ENCODE data around the gene MLLT10. TPM values are rescaled to one million over a fixed set of nuclear protein-coding genes. Genes with fewer than 3 reads are reported as not detected.

The MLLT10 gene
- total RNA-seq, 1 experiment from 2014 or later: 72.3 TPM

DNA sequence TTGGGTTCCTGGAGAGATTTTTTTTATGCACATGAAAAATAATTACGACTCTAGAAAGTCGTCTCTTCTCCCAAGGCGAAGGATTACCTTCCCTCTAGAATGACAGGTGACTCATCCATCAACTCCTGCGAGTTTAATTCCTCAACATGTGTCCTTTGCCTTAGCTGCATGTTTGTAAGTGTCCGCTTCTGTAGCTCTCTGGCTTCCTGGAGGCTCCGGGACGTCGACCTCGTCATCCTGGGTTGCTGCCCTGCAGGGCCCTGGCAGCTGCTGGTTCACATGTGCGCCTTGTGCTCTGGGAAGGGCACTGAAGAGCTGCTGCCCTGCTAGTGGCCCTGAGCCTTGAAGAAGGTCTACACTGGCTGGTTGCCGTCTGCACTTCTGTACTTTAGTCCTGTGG is 210.2 kb downstream of the MLLT10 start:
- no peaks in the 10 kb centered on the region for H3K9me3 ChIP-seq (ENCODE audit: control insufficient read depth, low read depth, low read length)
- no peaks in the 10 kb centered on the region for H3K27me3 ChIP-seq (ENCODE audit: insufficient read depth, low read length)
- no peak overlapping the region for H3K18ac ChIP-seq (ENCODE audit: insufficient read length, low read depth, low read length)
- H3K4me1 ChIP-seq (ENCODE audit: insufficient read depth, low read length): peaks cover 4% of the 10 kb centered on the region; the same call in 1 of the 2 replicates
- Mint-ChIP-seq H3K36me3 (ENCODE audit: insufficient read depth in 1 of 3, low read depth in 3 of 3) (peaks cover 19 to 70% (median 57%) of the 10 kb centered on the region in 3 experiments), H3K4me1 (peaks cover 38% of the 10 kb centered on the region in 2 experiments), H3K9me3 (no peaks in the 10 kb centered on the region), H3K27ac (peak overlapping the region in 2 of 3 experiments; percentile 34 to 84; a peak in 3 of 7 replicates), H3K4me3 (no peak overlapping the region), H3K27me3 (ENCODE audit: low read depth) (no peaks in the 10 kb centered on the region; the same call in 1 of the 2 replicates)
- no peak overlapping the region for H2BK5ac ChIP-seq (ENCODE audit: insufficient read length, low read length)
- no peak overlapping the region for H2AFZ ChIP-seq (ENCODE audit: low read length)
- no CpG with 5 or more reads among the region's 11 CpGs for WGBS (ENCODE audit: extremely low coverage, insufficient read length, low lambda C conversion rate)
- no peak overlapping the region for H4K8ac ChIP-seq (replicated peaks; ENCODE audit: insufficient read length, low read depth, low read length)
- no peak overlapping the region for H2BK12ac ChIP-seq (ENCODE audit: insufficient read length, low read depth, low read length)
- no peak overlapping the region for H4K91ac ChIP-seq (ENCODE audit: insufficient read length, low read depth, low read length)
- no peak overlapping the region for H3K23ac ChIP-seq (ENCODE audit: insufficient read length, low read depth, low read length)
- H3K4me2 ChIP-seq (ENCODE audit: insufficient read depth, insufficient read length, low read length): no peak overlapping the region
- no peaks in the 10 kb centered on the region for H3K79me1 ChIP-seq (ENCODE audit: insufficient read depth, low read depth, low read length, poor library complexity, severe bottlenecking)
- H2BK20ac ChIP-seq (ENCODE audit: low read depth, low read length, poor library complexity, severe bottlenecking): no peak overlapping the region
- no peak overlapping the region for H3K4ac ChIP-seq (ENCODE audit: low read depth, low read length)
- H2AK5ac ChIP-seq (ENCODE audit: insufficient read length, low read length): no peak overlapping the region
- H4K20me1 ChIP-seq (ENCODE audit: control insufficient read depth, insufficient read depth, insufficient read length): no peaks in the 10 kb centered on the region
- H3K14ac ChIP-seq (ENCODE audit: insufficient read depth, low read length): no peak overlapping the region
- H3T11ph ChIP-seq (ENCODE audit: low read length): no peak overlapping the region
- no peak overlapping the region for H4K5ac ChIP-seq (ENCODE audit: insufficient read length, low read depth, low read length)
- H2BK15ac ChIP-seq (ENCODE audit: low read depth, low read length): no peak overlapping the region
- no peak for DNase-seq
- H3K9ac ChIP-seq (ENCODE audit: extremely low read depth, insufficient read length, low read length): no peak overlapping the region
- no peaks in the 10 kb centered on the region for H3K23me2 ChIP-seq (ENCODE audit: insufficient read length, low read depth, low read length, poor library complexity, severe bottlenecking)
- no peak overlapping the region for H2BK120ac ChIP-seq (ENCODE audit: low read depth, low read length, poor library complexity, severe bottlenecking)
- H3K56ac ChIP-seq (ENCODE audit: insufficient read length, low read depth, low read length): no peak overlapping the region
- H3K79me2 ChIP-seq (ENCODE audit: insufficient read depth, low read length): no peaks in the 10 kb centered on the region; the same call in 1 of the 2 replicates
- H3K27ac ChIP-seq (ENCODE audit: insufficient read length, low read depth, low read length): no peak overlapping the region
- TF ChIP-seq, protein P1, sequence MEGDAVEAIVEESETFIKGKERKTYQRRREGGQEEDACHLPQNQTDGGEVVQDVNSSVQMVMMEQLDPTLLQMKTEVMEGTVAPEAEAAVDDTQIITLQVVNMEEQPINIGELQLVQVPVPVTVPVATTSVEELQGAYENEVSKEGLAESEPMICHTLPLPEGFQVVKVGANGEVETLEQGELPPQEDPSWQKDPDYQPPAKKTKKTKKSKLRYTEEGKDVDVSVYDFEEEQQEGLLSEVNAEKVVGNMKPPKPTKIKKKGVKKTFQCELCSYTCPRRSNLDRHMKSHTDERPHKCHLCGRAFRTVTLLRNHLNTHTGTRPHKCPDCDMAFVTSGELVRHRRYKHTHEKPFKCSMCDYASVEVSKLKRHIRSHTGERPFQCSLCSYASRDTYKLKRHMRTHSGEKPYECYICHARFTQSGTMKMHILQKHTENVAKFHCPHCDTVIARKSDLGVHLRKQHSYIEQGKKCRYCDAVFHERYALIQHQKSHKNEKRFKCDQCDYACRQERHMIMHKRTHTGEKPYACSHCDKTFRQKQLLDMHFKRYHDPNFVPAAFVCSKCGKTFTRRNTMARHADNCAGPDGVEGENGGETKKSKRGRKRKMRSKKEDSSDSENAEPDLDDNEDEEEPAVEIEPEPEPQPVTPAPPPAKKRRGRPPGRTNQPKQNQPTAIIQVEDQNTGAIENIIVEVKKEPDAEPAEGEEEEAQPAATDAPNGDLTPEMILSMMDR (conservative IDR thresholded peaks at IDR 0.05): no peak
